GM10847 (cell line): ENCODE results near the gene PCARE.

Source experiments
- POLR2A ChIP-seq: IDR thresholded peaks from 2 replicates; pipeline ENCODE4 v1.6.1; 2011; ENCODE audit not compliant: insufficient read length; ENCODE audit errors: extremely low read depth

PCARE gene

DNA sequence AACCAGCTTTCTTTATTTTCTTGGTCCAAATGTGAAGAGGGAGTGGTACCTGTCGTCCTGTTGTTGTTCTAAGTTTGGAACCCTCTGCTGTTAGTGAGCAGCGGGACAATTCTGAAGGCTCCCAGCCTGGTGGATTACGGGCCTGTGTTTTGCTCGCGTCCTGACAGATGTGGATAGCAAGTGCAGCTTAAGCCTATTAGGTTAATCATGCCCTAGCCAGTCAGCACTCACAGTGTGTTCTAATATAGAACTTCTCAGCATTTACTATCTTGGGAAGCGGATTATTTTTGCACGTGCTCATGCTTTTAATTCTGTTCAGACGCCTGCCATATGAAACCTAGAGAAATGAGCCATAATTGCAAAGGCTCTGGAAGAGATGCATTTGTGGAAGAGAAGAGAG lies at the start of gene PCARE:
Gene PCARE, minus strand, starts transcription at position 113 of the 400 bp plus-strand sequence. CDS start 262 bp downstream, outside the sequence.
- TF ChIP-seq POLR2A, result no peak

DNA sequence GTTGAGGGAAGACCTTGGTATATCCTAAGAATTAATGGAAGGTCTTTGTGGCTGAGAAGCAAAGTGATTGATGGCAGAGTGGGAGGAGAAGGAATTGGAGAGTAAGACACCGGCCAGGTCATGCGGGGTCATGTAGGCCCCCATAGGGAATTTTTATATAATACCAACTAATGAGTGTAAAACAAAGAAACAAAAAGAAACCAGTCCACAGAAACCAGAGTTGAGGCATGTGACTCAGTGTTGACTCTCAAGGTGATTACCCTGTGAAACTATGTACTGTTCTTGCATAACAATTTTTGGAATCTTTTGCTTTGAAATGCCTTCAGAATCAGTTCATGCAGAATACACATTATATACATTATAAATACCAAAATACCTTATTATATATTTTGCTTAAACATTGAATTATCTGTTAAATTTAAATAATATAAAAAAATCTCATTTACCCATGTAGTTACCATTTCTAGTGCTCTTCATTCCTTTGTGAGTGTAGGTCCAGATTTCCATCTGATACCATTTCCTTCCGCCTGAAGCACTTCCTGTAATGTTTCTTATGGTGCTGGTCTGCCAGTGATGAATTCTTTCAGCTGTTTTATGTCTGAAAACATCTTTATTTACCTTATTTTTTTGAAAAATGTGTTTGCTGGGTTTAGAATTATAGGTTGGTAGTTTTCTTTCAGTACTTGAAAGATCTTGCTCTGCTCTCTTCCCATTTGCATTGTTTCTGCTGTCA lies 49.5 kb upstream of the PCARE start:
- no peak for TF ChIP-seq POLR2A

DNA sequence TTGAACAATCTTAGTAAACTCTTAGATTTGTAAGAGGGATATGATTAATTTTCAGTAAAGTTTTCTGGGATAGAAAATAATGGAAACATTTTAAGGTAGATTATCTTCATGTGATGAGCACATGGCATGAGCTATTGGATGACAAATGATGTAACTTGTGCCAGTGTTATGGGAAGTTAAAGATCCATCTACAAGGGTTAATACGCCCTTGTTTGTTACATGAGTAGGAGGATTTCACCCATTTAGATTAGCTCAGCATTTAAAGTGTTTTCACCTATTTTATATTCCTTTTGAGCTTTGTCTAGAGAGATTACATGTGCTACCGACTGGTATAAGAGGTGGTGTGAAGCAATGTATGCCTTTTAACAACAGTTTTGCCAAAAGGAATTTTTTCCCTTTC lies 46.5 kb upstream of the PCARE start:
- TF ChIP-seq POLR2A, result no peak

DNA sequence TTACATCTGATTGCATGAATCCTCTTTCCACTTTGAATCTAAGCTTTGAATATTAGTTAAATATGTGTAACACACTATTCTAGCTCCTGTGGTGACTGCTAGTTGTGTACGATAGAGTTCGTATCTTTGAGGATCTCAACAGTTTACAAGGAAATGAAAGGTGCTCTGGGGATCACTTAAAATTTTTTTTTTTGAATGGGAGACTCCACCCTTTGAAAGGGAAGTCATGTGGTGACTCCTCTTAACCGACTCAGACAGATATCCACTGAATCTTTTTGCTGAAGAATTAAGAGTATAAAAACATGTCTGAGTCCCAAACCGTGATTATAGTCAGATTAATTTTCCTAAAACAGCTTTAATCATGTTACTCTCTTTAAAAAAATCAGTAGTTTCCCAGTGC lies 44.9 kb upstream of the PCARE start:
- no peak for TF ChIP-seq POLR2A

- TF ChIP-seq POLR2A, result no peak
These were observed 43.4 kb upstream of the PCARE start for GRCh38 chr2:29117636-29118303.

GRCh38 chr2:29115797-29116781 lies 41.8 kb upstream of the PCARE start:
- peak; percentile 3 for TF ChIP-seq POLR2A

DNA sequence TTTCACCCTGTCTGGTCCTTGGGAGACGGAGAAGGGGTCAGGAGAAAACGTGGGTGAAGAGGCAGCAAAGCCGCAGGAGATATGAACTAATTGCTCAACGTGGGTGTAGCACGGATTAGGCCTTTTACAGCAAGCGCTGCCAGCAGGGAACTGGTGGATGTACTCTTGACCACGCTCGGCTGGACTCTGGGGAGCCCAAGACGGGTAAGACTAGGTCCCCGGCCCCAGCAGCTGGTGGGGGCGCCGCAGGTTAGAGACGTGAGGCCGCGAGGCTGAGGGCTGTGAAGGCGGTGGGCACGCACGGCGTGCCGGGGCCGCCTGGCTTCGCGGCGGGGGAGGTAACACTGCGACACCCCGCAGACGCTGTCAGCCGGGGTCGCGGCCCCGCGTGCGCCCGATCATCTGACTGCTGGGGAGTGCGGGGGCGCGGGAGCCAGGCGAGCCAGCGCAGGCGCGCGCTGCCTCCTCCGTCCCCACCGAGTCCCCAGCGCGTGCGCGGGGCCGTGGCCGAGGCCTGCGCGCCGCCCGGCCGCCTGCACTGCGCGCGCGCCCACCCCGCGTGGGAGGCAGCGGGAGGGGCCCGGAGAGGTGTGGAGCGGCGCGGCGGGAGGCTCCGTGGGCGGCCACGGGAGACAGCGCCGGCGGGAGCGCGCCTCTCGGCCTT lies 40.8 kb upstream of the PCARE start, which contains the start of gene CLIP4:
Gene CLIP4, plus strand, starts transcription at position 470 of the 664 bp plus-strand sequence. CDS start 5,974 bp downstream, outside the sequence.
- peak; percentile 29 for TF ChIP-seq POLR2A

- no peak for TF ChIP-seq POLR2A
These were observed 40.2 kb upstream of the PCARE start for GRCh38 chr2:29114586-29114945.

GRCh38 chr2:29113891-29114321 lies 39.6 kb upstream of the PCARE start:
- TF ChIP-seq POLR2A, result no peak

DNA sequence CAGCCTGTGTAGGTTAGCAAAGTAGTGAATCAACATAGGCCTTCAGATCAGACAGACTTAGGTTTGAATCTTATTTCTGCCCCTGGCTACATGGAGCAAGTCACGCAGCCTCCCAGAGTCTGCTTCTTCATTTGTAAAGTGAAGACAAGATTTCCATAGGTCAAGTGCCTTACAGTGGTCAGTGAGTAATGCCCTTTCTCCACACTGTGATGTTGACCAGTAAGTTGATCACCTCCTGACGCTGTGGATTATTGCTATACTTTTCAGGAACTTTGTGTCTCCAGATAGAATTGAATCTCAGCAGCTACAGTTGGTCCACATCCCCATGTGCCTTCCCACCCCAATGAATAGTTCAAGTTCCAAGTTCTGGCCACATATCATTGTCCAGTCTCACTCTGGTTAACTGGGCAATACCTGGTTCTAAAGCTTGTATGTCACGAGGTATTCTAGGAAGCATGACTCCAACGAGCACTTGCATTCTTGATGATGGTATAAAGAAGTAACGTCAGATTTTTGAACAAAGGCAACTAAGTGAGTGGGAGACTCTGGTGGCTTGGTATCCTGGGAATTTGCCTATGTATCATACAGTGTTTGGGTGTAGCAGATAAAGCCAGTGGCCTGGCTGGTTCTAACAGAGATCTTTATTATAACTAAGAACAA lies 38.8 kb upstream of the PCARE start:
- TF ChIP-seq POLR2A, result no peak

- TF ChIP-seq POLR2A, result no peak
These were observed 38.1 kb upstream of the PCARE start for GRCh38 chr2:29112379-29112778.

DNA sequence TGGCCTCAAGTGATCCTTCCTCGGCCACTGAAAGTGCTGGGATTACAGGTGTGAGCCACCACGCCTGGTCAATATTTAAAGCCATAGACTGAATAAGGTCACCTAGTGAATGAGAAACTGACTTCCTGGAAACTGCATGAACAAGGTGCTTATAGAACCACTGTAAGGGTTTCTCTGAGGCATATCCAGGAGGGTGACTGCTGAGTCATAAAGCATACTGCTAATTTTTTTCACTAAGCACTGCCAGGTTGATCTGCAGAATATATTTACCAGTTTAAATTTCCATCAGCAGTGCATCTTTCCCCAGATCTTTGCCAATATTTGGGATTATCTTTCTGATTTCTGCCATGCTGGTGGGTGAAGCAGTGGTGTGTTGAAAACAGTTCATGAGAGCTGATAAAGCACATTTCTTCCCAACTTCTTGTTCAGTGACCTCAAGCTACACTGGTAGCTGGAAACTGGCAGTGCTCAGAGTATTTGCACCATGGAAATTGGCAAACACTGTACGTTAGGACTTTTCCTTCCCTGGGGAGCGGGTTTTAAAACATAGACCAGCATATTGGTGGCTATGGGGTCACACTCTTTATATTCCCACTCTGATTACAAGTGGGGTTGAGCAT lies 36.7 kb upstream of the PCARE start:
- TF ChIP-seq POLR2A, result no peak

DNA sequence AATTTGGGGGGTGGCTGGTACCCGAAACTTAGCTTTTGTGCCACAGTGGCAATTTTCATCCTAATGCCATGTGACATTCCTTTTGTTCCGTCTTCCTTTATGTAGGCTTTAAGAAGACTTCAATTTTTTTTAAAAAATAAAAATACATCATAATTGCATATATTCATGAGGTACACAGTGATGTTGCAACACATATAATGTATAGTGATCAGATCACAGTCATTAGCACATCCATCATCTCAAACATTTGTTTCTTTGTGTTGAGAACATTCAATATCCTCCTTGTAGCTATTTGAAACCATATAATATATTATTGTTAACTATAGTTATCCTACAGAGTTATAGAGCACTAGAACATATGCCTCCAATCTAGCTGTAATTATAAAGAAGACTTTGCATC lies 34.9 kb upstream of the PCARE start:
- no peak for TF ChIP-seq POLR2A

DNA sequence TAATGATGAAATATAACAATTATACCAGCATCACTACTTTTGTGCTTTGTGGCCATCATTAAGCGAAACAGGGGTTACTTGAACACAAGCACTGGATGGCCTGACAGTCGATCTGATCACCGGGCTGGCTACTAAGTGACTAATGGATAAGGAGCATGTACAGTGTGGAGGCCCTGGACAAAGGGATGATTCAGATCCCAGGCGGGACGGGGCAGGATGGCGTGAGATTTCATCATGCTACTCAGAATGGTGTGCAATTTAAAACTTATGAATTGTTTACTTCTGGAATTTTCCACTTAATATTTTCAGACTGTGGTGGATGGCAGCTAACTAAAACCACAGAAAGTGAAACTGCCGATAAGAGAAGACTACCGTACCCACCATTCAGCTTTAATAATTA lies 33.9 kb upstream of the PCARE start:
- TF ChIP-seq POLR2A, result no peak
